ENCODE data around the gene CDKAL1.
A peak's percentile ranks its signal among the peaks of the same experiment; 100 is the strongest.

CDKAL1 gene

GRCh38 chr6:20905377-20905776 is 371.1 kb downstream of the CDKAL1 start:
- no peak for ATAC-seq (ENCODE audit: insufficient read depth, low read depth)
- no peak for DNase-seq
- Histone ChIP-seq H3K4me3 (ENCODE audit: low read depth in 1 of 2, low read length in 2 of 2) (no peak overlapping the region), H3K27ac (ENCODE audit: low read length) (no peak overlapping the region), H2AFZ (ENCODE audit: low read depth, low read length) (no peak overlapping the region), H3K9ac (ENCODE audit: low read depth, low read length) (no peak overlapping the region), H4K20me1 (ENCODE audit: insufficient read depth, low read length) (no peaks in the 10 kb centered on the region), H3K9me3 (ENCODE audit: insufficient read depth, low read length, severe bottlenecking) (peaks cover 3% of the 10 kb centered on the region), H3K79me2 (ENCODE audit: insufficient read depth, low read length) (no peaks in the 10 kb centered on the region), H3K27me3 (ENCODE audit: insufficient read depth, low read length, poor library complexity) (no peaks in the 10 kb centered on the region), H3K4me1 (ENCODE audit: insufficient read depth, low read length) (no peaks in the 10 kb centered on the region), H3K36me3 (ENCODE audit: insufficient read depth, low read length) (no peaks in the 10 kb centered on the region), H3K4me2 (ENCODE audit: insufficient read depth, low read length) (no peak overlapping the region)
- TF ChIP-seq CTCF (IDR thresholded peaks at IDR 0.05; ENCODE audit: borderline replicate concordance, extremely low read depth, low read length, poor library complexity, severe bottlenecking) = no peak
- TF ChIP-seq EZH2 (IDR thresholded peaks at IDR 0.05; ENCODE audit: borderline replicate concordance, low read depth, low read length, severe bottlenecking) = no peak

GRCh38 chr6:20906945-20907344 is 372.7 kb downstream of the CDKAL1 start:
- no peaks in the 10 kb centered on the region for H3K4me1 ChIP-seq (ENCODE audit: insufficient read depth, low read length)
- DNase-seq (no peak), ATAC-seq (ENCODE audit: insufficient read depth, low read depth) (no peak)
- no peak for TF ChIP-seq EZH2 (IDR thresholded peaks at IDR 0.05; ENCODE audit: borderline replicate concordance, low read depth, low read length, severe bottlenecking)
- no peaks in the 10 kb centered on the region for H3K36me3 ChIP-seq (ENCODE audit: insufficient read depth, low read length)
- no peak overlapping the region for H3K4me2 ChIP-seq (ENCODE audit: insufficient read depth, low read length)
- no peak overlapping the region for H3K9ac ChIP-seq (ENCODE audit: low read depth, low read length)
- H3K9me3 ChIP-seq (ENCODE audit: insufficient read depth, low read length, severe bottlenecking) = peaks cover 3% of the 10 kb centered on the region
- H4K20me1 ChIP-seq (ENCODE audit: insufficient read depth, low read length) = no peaks in the 10 kb centered on the region
- H2AFZ ChIP-seq (ENCODE audit: low read depth, low read length) = no peak overlapping the region
- no peaks in the 10 kb centered on the region for H3K27me3 ChIP-seq (ENCODE audit: insufficient read depth, low read length, poor library complexity)
- H3K4me3 ChIP-seq (ENCODE audit: low read depth in 1 of 2, low read length in 2 of 2) = no peak overlapping the region
- H3K79me2 ChIP-seq (ENCODE audit: insufficient read depth, low read length) = no peaks in the 10 kb centered on the region
- no peak overlapping the region for H3K27ac ChIP-seq (ENCODE audit: low read length)

GRCh38 chr6:20907486-20908071 is 373.3 kb downstream of the CDKAL1 start:
- peaks cover 3% of the 10 kb centered on the region for H3K9me3 ChIP-seq (ENCODE audit: insufficient read depth, low read length, severe bottlenecking)
- H2AFZ ChIP-seq (ENCODE audit: low read depth, low read length) = no peak overlapping the region
- no peaks in the 10 kb centered on the region for H3K27me3 ChIP-seq (ENCODE audit: insufficient read depth, low read length, poor library complexity)
- ATAC-seq (ENCODE audit: insufficient read depth, low read depth) (no peak), DNase-seq (no peak)
- H3K79me2 ChIP-seq (ENCODE audit: insufficient read depth, low read length) = no peaks in the 10 kb centered on the region
- no peak overlapping the region for H3K27ac ChIP-seq (ENCODE audit: low read length)
- H3K9ac ChIP-seq (ENCODE audit: low read depth, low read length) = no peak overlapping the region
- TF ChIP-seq CTCF (IDR thresholded peaks at IDR 0.05; ENCODE audit: borderline replicate concordance, extremely low read depth, low read length, poor library complexity, severe bottlenecking) (peak; percentile 3), EZH2 (IDR thresholded peaks at IDR 0.05; ENCODE audit: borderline replicate concordance, low read depth, low read length, severe bottlenecking) (no peak)
- H3K4me2 ChIP-seq (ENCODE audit: insufficient read depth, low read length) = no peak overlapping the region
- H4K20me1 ChIP-seq (ENCODE audit: insufficient read depth, low read length) = no peaks in the 10 kb centered on the region
- H3K4me3 ChIP-seq (ENCODE audit: low read depth in 1 of 2, low read length in 2 of 2) = no peak overlapping the region
- H3K36me3 ChIP-seq (ENCODE audit: insufficient read depth, low read length) = no peaks in the 10 kb centered on the region
- H3K4me1 ChIP-seq (ENCODE audit: insufficient read depth, low read length) = no peaks in the 10 kb centered on the region

GRCh38 chr6:20909621-20910020 is 375.4 kb downstream of the CDKAL1 start:
- H2AFZ ChIP-seq (ENCODE audit: low read depth, low read length) = no peak overlapping the region
- no peak for ATAC-seq (ENCODE audit: insufficient read depth, low read depth)
- TF ChIP-seq CTCF (IDR thresholded peaks at IDR 0.05; ENCODE audit: borderline replicate concordance, extremely low read depth, low read length, poor library complexity, severe bottlenecking) (no peak), EZH2 (IDR thresholded peaks at IDR 0.05; ENCODE audit: borderline replicate concordance, low read depth, low read length, severe bottlenecking) (no peak)
- H3K9me3 ChIP-seq (ENCODE audit: insufficient read depth, low read length, severe bottlenecking) = peaks cover 4% of the 10 kb centered on the region
- no peak overlapping the region for H3K4me3 ChIP-seq (ENCODE audit: low read depth in 1 of 2, low read length in 2 of 2)
- H3K27ac ChIP-seq (ENCODE audit: low read length) = no peak overlapping the region
- H3K79me2 ChIP-seq (ENCODE audit: insufficient read depth, low read length) = no peaks in the 10 kb centered on the region
- DNase-seq = no peak
- H3K4me2 ChIP-seq (ENCODE audit: insufficient read depth, low read length) = no peak overlapping the region
- peaks cover 3% of the 10 kb centered on the region; the same call in 1 of the 2 replicates for H3K36me3 ChIP-seq (ENCODE audit: insufficient read depth, low read length)
- no peak overlapping the region for H3K9ac ChIP-seq (ENCODE audit: low read depth, low read length)
- H3K4me1 ChIP-seq (ENCODE audit: insufficient read depth, low read length) = no peaks in the 10 kb centered on the region
- H4K20me1 ChIP-seq (ENCODE audit: insufficient read depth, low read length) = no peaks in the 10 kb centered on the region
- H3K27me3 ChIP-seq (ENCODE audit: insufficient read depth, low read length, poor library complexity) = no peaks in the 10 kb centered on the region

Measured in DND-41 (cell line).